ENCODE data around the gene RAB5A. TPM values are rescaled to one million over a fixed set of nuclear protein-coding genes. Genes with fewer than 3 reads are reported as not detected.
"Not testable (repeated sequence)": the region's sequence is repeated elsewhere in the genome, so short reads cannot be mapped to it uniquely, and the experiment has no call there.

RAB5A gene
- total RNA-seq, result 100 to 1,000 TPM in 1 of 6 donors, 10 to 100 TPM in 5; 45.9 to 114 (median 70.8) TPM

- Histone ChIP-seq H3K36me3 (peaks cover 0 to 15% (median 6%) of the 10 kb centered on the region in 4 donors), H3K4me1 (peaks cover 24 to 40% (median 27%) of the 10 kb centered on the region in 4 donors), H3K27me3 (no peaks in the 10 kb centered on the region), H3K27ac (peak within 1 kb of the TSS; percentile 99 to 100 (median 100)), H3K4me3 (peak within 1 kb of the TSS; percentile 65 to 98 (median 84)), H3K9me3 (no peaks in the 10 kb centered on the region)
- ATAC-seq (ENCODE audit: low FRiP score in 2 of 2), result peak; percentile 98
- WGBS, 2 donors, result 0% methylated on average over 44 to 73 of the region's 73 CpGs
- TF ChIP-seq CTCF (IDR thresholded peaks at IDR 0.05) (peak in 2 of 6 experiments; percentile 15 to 19), POLR2A (IDR thresholded peaks at IDR 0.05) (peak in 3 of 4 donors; percentile 70 to 87 (median 77)), POLR2AphosphoS5 (IDR thresholded peaks at IDR 0.05) (peak; percentile 99), EP300 (IDR thresholded peaks at IDR 0.05) (peak; percentile 92 to 98 (median 94))
- peak; percentile 98 to 99 for DNase-seq
Observed at GRCh38 chr3:19946832-19947548, at the start of gene RAB5A. Gene RAB5A (plus strand): TSS chr3:19947097. CDS start chr3:19950899, 3,802 bp downstream.

GRCh38 chr3:19898721-19899120 is 48.2 kb upstream of the RAB5A start:
- Histone ChIP-seq H3K36me3 (no peaks in the 10 kb centered on the region), H3K9me3 (no peaks in the 10 kb centered on the region), H3K4me1 (peaks cover 0 to 7% (median 5%) of the 10 kb centered on the region in 4 donors), H3K27me3 (no peaks in the 10 kb centered on the region), H3K27ac (no peak overlapping the region), H3K4me3 (no peak overlapping the region)
- 56 to 85% methylated on average over 2 of the region's 2 CpGs for WGBS, 2 donors
- DNase-seq (no peak), ATAC-seq (ENCODE audit: low FRiP score in 2 of 2) (no peak)
- no peak for TF ChIP-seq CTCF (IDR thresholded peaks at IDR 0.05)
- no peak for TF ChIP-seq POLR2AphosphoS5 (IDR thresholded peaks at IDR 0.05)
- no peak for TF ChIP-seq POLR2A (IDR thresholded peaks at IDR 0.05)
- no peak for TF ChIP-seq EP300 (IDR thresholded peaks at IDR 0.05)

- no peak for ATAC-seq (ENCODE audit: low FRiP score in 2 of 2)
- Histone ChIP-seq H3K27ac (no peak overlapping the region), H3K9me3 (no peaks in the 10 kb centered on the region), H3K36me3 (no peaks in the 10 kb centered on the region), H3K4me3 (no peak overlapping the region), H3K4me1 (peaks cover 0 to 7% (median 5%) of the 10 kb centered on the region in 4 donors), H3K27me3 (no peaks in the 10 kb centered on the region)
- DNase-seq, result no peak
- 88% methylated on average over 2 of the region's 2 CpGs for WGBS, 2 donors
- TF ChIP-seq CTCF (IDR thresholded peaks at IDR 0.05), result no peak
- TF ChIP-seq POLR2A (IDR thresholded peaks at IDR 0.05), result no peak
Observed at GRCh38 chr3:19899264-19899663, 47.6 kb upstream of the RAB5A start.

GRCh38 chr3:19899833-19900232 is 47.1 kb upstream of the RAB5A start:
- DNase-seq; H3K9me3 ChIP-seq; H3K36me3 ChIP-seq; H3K27me3 ChIP-seq; H3K4me3 ChIP-seq; H3K27ac ChIP-seq; H3K4me1 ChIP-seq; ATAC-seq (ENCODE audit: low FRiP score in 2 of 2): not testable (repeated sequence)
- WGBS, 2 donors, result 83% methylated on average over 7 of the region's 7 CpGs

GRCh38 chr3:19901337-19901736 is 45.6 kb upstream of the RAB5A start:
- 63 to 71% methylated on average over 5 of the region's 5 CpGs for WGBS, 2 donors

More at GRCh38 chr3:19901337-19901736, 45.6 kb upstream of the RAB5A start:
- Histone ChIP-seq H3K27me3 (no peaks in the 10 kb centered on the region), H3K4me1 (peaks cover 0 to 7% (median 5%) of the 10 kb centered on the region in 4 donors), H3K4me3 (no peak overlapping the region), H3K27ac (no peak overlapping the region), H3K36me3 (no peaks in the 10 kb centered on the region), H3K9me3 (no peaks in the 10 kb centered on the region)
- TF ChIP-seq EP300 (IDR thresholded peaks at IDR 0.05) (no peak), POLR2A (IDR thresholded peaks at IDR 0.05) (no peak), CTCF (IDR thresholded peaks at IDR 0.05) (peak in 1 of 6 experiments; percentile 8)
- DNase-seq (no peak), ATAC-seq (ENCODE audit: low FRiP score in 2 of 2) (no peak)

All from upper lobe of left lung (tissue), 6 donors.